GM12873 (cell line): ENCODE data around the gene TBC1D9B.

ENCODE experiments used
- TF ChIP-seq, protein P1 (sequence below): IDR thresholded peaks from 2 replicates; pipeline ENCODE4 v1.5.1; 2012; ENCODE audit warnings: low read depth, mild to moderate bottlenecking, moderate library complexity, low read length, control low read depth; ENCODE audit not compliant: insufficient read depth; ENCODE audit errors: missing control alignments

The TBC1D9B gene

DNA sequence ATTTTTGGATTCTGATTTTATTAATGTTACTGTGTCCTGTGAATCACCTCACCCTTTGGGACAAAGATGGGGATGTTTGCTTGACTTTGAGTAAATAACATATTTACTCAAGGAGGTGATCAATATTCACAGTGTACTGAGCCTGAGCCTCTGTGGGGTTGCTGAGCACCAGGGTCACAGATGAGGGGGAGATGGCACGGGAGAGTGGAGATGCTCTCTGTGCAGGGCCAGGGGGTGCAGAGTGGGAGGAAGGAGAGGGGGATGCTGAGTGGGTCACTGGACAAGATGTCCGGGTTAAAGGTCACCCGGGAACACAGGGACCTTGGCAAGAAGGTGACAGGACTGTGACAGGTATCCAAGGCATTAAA is 83.0 kb downstream of the TBC1D9B start:
- TF ChIP-seq, protein P1, sequence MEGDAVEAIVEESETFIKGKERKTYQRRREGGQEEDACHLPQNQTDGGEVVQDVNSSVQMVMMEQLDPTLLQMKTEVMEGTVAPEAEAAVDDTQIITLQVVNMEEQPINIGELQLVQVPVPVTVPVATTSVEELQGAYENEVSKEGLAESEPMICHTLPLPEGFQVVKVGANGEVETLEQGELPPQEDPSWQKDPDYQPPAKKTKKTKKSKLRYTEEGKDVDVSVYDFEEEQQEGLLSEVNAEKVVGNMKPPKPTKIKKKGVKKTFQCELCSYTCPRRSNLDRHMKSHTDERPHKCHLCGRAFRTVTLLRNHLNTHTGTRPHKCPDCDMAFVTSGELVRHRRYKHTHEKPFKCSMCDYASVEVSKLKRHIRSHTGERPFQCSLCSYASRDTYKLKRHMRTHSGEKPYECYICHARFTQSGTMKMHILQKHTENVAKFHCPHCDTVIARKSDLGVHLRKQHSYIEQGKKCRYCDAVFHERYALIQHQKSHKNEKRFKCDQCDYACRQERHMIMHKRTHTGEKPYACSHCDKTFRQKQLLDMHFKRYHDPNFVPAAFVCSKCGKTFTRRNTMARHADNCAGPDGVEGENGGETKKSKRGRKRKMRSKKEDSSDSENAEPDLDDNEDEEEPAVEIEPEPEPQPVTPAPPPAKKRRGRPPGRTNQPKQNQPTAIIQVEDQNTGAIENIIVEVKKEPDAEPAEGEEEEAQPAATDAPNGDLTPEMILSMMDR: no peak

DNA sequence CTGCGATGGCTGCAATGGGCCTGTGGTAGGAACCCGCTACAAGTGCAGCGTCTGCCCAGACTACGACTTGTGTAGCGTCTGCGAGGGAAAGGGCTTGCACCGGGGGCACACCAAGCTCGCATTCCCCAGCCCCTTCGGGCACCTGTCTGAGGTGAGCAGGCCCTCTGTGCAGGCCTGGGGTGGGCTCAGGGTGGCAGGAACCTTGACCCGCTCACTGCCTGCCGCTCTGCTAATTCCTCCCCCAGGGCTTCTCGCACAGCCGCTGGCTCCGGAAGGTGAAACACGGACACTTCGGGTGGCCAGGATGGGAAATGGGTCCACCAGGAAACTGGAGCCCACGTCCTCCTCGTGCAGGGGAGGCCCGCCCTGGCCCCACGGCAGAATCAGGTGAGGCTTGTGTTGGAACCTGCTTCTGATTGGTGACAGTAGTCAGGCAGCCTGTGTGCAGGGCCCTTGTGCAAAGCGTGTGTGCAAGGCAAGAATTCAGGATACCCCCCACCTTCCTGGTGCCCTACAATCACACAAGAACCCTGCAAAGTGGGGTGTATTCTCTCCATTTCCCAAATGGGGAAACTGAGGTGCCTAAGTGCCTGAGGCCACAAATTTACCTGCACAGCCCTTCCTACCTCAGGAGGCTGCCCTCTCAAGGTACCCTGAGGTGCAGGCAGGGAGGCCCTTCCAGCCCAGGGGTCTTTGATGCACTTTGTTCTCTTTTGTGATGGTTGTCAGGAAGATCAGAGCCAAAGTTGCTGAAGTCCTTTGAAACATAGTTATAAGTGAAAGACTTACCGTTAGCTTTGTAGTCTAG is 83.6 kb downstream of the TBC1D9B start:
- TF ChIP-seq, protein P1: no peak

DNA sequence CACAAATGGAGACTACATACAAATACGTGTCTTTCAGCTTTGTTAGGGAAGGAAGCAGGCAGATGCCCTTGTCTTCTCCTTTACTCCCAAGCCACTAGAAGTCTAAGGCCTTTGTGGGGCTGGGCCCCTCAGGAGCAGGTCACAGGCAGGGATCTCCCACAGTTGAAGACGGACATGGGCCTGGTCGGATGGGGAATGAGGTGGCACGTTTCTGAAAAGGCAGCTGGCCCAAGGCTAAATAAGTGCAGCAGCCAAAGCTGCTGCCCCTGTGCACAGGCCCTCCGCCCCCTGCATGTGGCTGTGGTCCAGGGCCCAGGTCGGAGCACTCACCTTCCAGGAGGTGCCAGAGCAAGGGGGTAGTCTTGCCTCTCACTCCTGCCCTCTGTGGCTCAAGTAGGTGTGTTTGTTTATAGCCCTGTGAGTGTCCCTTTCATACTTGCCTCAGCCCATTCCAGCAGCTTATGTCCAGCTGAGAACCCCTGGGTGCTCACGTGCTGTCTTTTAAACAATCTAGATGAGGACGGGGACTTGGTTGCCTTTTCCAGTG is 85.2 kb downstream of the TBC1D9B start:
- TF ChIP-seq, protein P1: no peak

DNA sequence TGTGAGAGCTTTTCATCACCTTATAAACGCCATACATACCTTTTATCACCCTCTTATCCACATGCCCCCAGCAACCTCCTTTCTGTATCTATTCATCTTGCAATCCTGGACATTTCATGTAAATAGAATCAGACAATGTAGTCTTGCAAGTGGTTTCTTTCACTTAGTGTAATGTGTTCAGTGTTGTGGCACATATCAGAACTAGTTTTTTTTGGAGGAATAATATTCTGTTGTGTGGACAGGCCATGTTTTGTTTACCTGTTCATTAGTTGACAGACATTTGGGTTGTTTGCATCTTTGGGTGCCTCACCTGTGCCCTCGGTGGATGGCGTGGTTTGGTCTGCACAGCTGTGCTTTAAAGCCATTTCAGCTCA is 85.7 kb downstream of the TBC1D9B start:
- TF ChIP-seq, protein P1: no peak

DNA sequence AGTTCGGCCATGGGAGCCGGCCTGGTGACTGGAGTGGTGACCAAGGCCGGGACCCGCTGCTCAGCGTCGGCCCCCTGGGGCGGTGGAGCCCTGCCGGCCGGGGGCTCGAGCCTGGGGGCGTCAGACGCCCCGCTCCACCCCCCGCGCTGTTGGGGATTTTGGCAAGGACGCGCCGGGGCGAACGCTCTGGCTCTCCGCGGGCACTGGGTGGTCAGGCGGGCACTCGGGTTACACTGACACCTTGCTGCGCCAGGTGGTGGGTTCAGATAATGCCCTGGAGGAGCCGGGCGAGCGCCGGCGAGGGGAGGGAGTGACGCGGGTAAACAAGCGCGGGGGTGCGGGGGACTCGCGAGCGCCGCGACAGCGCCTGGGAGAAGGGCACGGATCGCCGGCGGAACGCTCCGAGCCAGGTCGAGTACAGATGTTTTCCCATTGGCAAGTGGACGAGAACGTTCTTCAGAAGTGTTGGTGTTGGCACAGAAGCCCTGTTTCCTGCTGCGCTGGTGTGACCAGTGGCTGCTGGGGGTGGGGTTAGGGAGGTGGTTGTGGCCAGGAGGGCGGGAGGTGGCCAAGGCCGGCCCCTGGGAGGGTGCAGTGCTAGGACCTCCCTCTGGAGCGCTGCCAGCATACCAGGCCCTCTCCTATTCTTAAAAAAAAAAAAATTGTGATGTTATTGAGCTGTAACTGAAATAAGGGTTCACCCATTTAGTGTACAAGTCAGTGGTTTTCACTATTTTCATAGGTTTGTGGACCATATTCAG is 86.2 kb downstream of the TBC1D9B start:
- TF ChIP-seq, protein P1: no peak

DNA sequence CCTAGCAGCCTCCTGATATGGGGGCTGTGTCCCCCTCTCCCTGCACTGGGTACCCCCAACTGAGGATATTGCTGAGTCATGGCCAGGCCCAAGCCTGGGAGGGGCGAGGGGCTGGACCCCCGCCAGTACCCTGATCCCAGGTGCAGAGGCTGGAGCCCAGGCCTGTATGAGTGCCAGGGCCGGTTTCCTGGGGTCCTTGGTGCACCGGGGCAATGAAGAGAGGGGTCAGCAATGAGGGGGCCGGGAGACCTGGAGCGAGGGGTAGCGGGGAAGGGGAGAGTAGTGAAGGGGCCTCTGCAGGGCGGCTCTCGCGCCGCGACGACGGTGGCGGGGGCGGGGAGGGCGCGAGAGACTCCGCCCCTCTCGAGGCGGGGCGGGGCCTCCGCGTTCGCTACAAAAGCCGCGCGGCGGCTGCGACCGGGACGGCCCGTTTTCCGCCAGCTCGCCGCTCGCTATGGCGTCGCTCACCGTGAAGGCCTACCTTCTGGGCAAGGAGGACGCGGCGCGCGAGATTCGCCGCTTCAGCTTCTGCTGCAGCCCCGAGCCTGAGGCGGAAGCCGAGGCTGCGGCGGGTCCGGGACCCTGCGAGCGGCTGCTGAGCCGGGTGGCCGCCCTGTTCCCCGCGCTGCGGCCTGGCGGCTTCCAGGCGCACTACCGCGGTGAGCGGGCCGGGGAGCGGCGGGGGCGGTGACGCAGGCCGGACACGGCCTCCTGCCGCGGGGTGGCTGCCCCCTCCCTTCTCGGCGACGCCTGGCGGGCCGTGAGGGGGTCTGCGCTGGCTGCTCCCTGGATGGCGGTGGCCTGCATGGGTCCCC is 87.0 kb downstream of the TBC1D9B start, which contains the start of gene SQSTM1:
Gene SQSTM1, plus strand, starts transcription at position 423 of the 815 bp plus-strand sequence. Its CDS starts 32 bp downstream, at position 455.
- TF ChIP-seq, protein P1: no peak
